PC-9 (cell line): ENCODE measurements around the gene PLEKHA4. TPM values are rescaled to one million over a fixed set of nuclear protein-coding genes. Genes with fewer than 3 reads are reported as not detected.

ENCODE experiments used
- BruUV-seq: library from RNA; stranded (reverse); fragments of 400-500 nt; replicated peaks from 2 replicates; lab custom pipeline; 2021; lab: Mats Ljungman, UMichigan
- CTCF ChIA-PET: fragments of 300-600 bp; sonication (Branson Sonifier 250); formaldehyde crosslinking; loops from one replicate; lab custom pipeline; 2022; ENCODE audit warnings: antibody characterized with exemption; lab: Charles Lee
- POLR2A ChIA-PET: fragments of 300-600 bp; sonication (Branson Sonifier 250); formaldehyde crosslinking; loops from one replicate; lab custom pipeline; 2022; ENCODE audit warnings: antibody characterized with exemption; ENCODE audit not compliant: unreplicated experiment; lab: Charles Lee
- DNase-seq, 2 experiments: peaks; one replicate each; pipeline versions ENCODE4 v3.0.0 to v3.0.0-alpha.2; 2015 to 2022; ENCODE audit warnings: mixed read lengths in 1 of 2
- H2AFZ ChIP-seq: fragments of 200-600 bp; sonication (generic); 2 replicates; pipeline ENCODE4 v1.8.1; 2017; ENCODE audit warnings: antibody characterized with exemption
- H3F3A ChIP-seq: fragments of 200-600 bp; sonication (generic); 2 replicates; pipeline ENCODE4 v1.8.1; 2017; ENCODE audit warnings: antibody characterized with exemption, mild to moderate bottlenecking, low read depth; ENCODE audit not compliant: insufficient read depth
- H3K27ac ChIP-seq: fragments of 200-600 bp; sonication (generic); 2 replicates; pipeline ENCODE4 v1.6.1; 2016; ENCODE audit warnings: mixed run types
- H3K27me3 ChIP-seq: fragments of 200-600 bp; sonication (generic); 2 replicates; pipeline ENCODE4 v1.6.1; 2016; ENCODE audit warnings: low read depth, mixed run types; ENCODE audit not compliant: insufficient read depth
- H3K36me3 ChIP-seq: fragments of 200-600 bp; sonication (generic); 2 replicates; pipeline ENCODE4 v1.6.1; 2016; ENCODE audit warnings: low read depth, mixed run types
- H3K4me1 ChIP-seq: fragments of 200-600 bp; sonication (generic); replicated peaks from 2 replicates; pipeline ENCODE4 v1.6.1; 2016; ENCODE audit warnings: mixed run types; ENCODE audit not compliant: insufficient read depth
- H3K4me2 ChIP-seq: fragments of 200-600 bp; sonication (generic); 2 replicates; pipeline ENCODE4 v1.6.1; 2017; ENCODE audit warnings: mixed run types
- H3K4me3 ChIP-seq: fragments of 200-600 bp; sonication (generic); 2 replicates; pipeline ENCODE4 v1.6.1; 2016; ENCODE audit warnings: mixed run types
- H3K79me2 ChIP-seq: fragments of 200-600 bp; sonication (generic); 2 replicates; pipeline ENCODE4 v1.6.1; 2017; ENCODE audit warnings: low read depth, mixed run types
- H3K9me2 ChIP-seq: fragments of 200-600 bp; sonication (generic); 2 replicates; pipeline ENCODE4 v1.8.1; 2017; ENCODE audit warnings: mild to moderate bottlenecking; ENCODE audit not compliant: insufficient read depth
- H3K9me3 ChIP-seq: fragments of 200-600 bp; sonication (generic); 2 replicates; pipeline ENCODE4 v1.8.1; 2016; ENCODE audit warnings: low read depth; ENCODE audit not compliant: insufficient read depth
- H4K20me1 ChIP-seq: fragments of 200-600 bp; sonication (generic); 2 replicates; pipeline ENCODE4 v1.8.1; 2017; ENCODE audit not compliant: insufficient read depth
- CTCF ChIP-seq: fragments of 200-600 bp; sonication (generic); conservative IDR thresholded peaks from 2 replicates; pipeline ENCODE4 v1.6.1; 2017; ENCODE audit warnings: mixed run types, antibody characterized with exemption, mild to moderate bottlenecking, moderate library complexity
- EZH2 ChIP-seq: fragments of 200-600 bp; sonication (generic); IDR thresholded peaks from 2 replicates; pipeline ENCODE4 v1.8.0; 2017; ENCODE audit warnings: antibody characterized with exemption, low read depth
- intact Hi-C: fragments of 100-400 bp; cut with micrococcal nuclease; formaldehyde crosslinking; loops from one replicate; pipeline ENCODE4 v1.10.0; 2022; ENCODE audit not compliant: unreplicated experiment
- total RNA-seq: library from RNA; stranded (reverse); gene quantifications from 2 replicates; pipeline ENCODE4 v1.2.3, GENCODE V29; 2021

The PLEKHA4 gene
- total RNA-seq, 1 experiment from 2014 or later: 0.79 TPM

- H3K9me2 ChIP-seq: no peaks in the 10 kb centered on the region
- H3K36me3 ChIP-seq: no peaks in the 10 kb centered on the region
- H2AFZ ChIP-seq: no peak overlapping the region
- no peak overlapping the region for H3K4me3 ChIP-seq
- CTCF ChIA-PET: interaction anchor here (1.2 to 1.4 kb wide), 3 partner anchors 40 to 174 kb away, joined by 5 to 8 read pairs (median 7); partner anchors contain the start of gene HSD17B14
- intact Hi-C loops: loop anchor here (5.0 kb wide), 1 partner anchor 196 kb away; the partner anchor contains the start of genes GYS1 and RUVBL2
- H3K4me2 ChIP-seq: no peak overlapping the region
- H3K4me1 ChIP-seq: peaks cover 8% of the 10 kb centered on the region
- no peak for DNase-seq
- POLR2A ChIA-PET: interaction anchor here (0.5 to 0.9 kb wide), 2 partner anchors 10 to 41 kb away, joined by 3 to 5 read pairs; no protein-coding TSS in a partner anchor
- no TSS peak for BruUV-seq
- H3K79me2 ChIP-seq: no peaks in the 10 kb centered on the region
- TF ChIP-seq EZH2 (no peak), CTCF (no peak)
- H3K27me3 ChIP-seq: no peaks in the 10 kb centered on the region
- H3F3A ChIP-seq: peaks cover 8% of the 10 kb centered on the region; the same call in 1 of the 2 replicates
- no peaks in the 10 kb centered on the region for H4K20me1 ChIP-seq
- no peaks in the 10 kb centered on the region for H3K9me3 ChIP-seq
- H3K27ac ChIP-seq: no peak overlapping the region
These were observed 71.9 kb downstream of the PLEKHA4 start for GRCh38 chr19:48796298-48797083.

- no peaks in the 10 kb centered on the region for H4K20me1 ChIP-seq
- 0 out of 2 replicates have a peak overlapping the region, but pooled peaks have one; percentile 11 for H3K27ac ChIP-seq
- intact Hi-C loops: loop anchor here (1.0 to 5.0 kb wide), 4 partner anchors 40 to 197 kb away; partner anchors contain the start of genes CA11, GYS1 and RUVBL2
- H3K9me3 ChIP-seq: no peaks in the 10 kb centered on the region
- H3K9me2 ChIP-seq: no peaks in the 10 kb centered on the region
- DNase-seq: no peak
- no peaks in the 10 kb centered on the region for H3K79me2 ChIP-seq
- no peaks in the 10 kb centered on the region for H3K36me3 ChIP-seq
- no peak overlapping the region for H3K4me2 ChIP-seq
- BruUV-seq: TSS peak; percentile 12
- no peak overlapping the region for H3K4me3 ChIP-seq
- H3K4me1 ChIP-seq: 0 out of 2 replicates have a peak, but pooled peaks cover 3% of the 10 kb centered on the region
- POLR2A ChIA-PET: interaction anchor here (0.6 to 0.9 kb wide), 2 partner anchors 42 to 44 kb away, joined by 3 to 5 read pairs; no protein-coding TSS in a partner anchor
- H2AFZ ChIP-seq: no peak overlapping the region
- TF ChIP-seq EZH2 (no peak), CTCF (no peak)
- no peaks in the 10 kb centered on the region for H3K27me3 ChIP-seq
- peaks cover 8% of the 10 kb centered on the region; the same call in 1 of the 2 replicates for H3F3A ChIP-seq
- CTCF ChIA-PET: interaction anchor here (0.5 to 1.4 kb wide), 12 partner anchors 11 to 736 kb away, joined by 3 to 12 read pairs (median 6); partner anchors contain the start of genes BCAT2, HSD17B14 and RUVBL2
These were observed 72.7 kb downstream of the PLEKHA4 start for GRCh38 chr19:48795685-48796070.

GRCh38 chr19:48795055-48795684, 73.2 kb downstream of the PLEKHA4 start:
- Histone ChIP-seq H3K4me2 (peak overlapping the region; percentile 78), H3K4me3 (peak overlapping the region; percentile 55), H3K4me1 (0 out of 2 replicates have a peak, but pooled peaks cover 3% of the 10 kb centered on the region), H3K9me3 (no peaks in the 10 kb centered on the region), H4K20me1 (no peaks in the 10 kb centered on the region), H3K36me3 (no peaks in the 10 kb centered on the region), H3F3A (peaks cover 8% of the 10 kb centered on the region; the same call in 1 of the 2 replicates), H2AFZ (peak overlapping the region; percentile 64), H3K27ac (peak overlapping the region; percentile 34), H3K9me2 (no peaks in the 10 kb centered on the region), H3K79me2 (no peaks in the 10 kb centered on the region), H3K27me3 (no peaks in the 10 kb centered on the region)
- TF ChIP-seq EZH2 (no peak), CTCF (peak; percentile 100)
- ChIA-PET CTCF (interaction anchor here (0.5 to 1.4 kb wide), 13 partner anchors 11 to 736 kb away, joined by 3 to 12 read pairs (median 6); partner anchors contain the start of genes BCAT2, HSD17B14 and RUVBL2), POLR2A (interaction anchor here (0.6 to 0.9 kb wide), 2 partner anchors 42 to 43 kb away, joined by 3 to 5 read pairs; no protein-coding TSS in a partner anchor)
- intact Hi-C loops: loop anchor here (1.0 to 5.0 kb wide), 4 partner anchors 40 to 197 kb away; partner anchors contain the start of genes CA11, GYS1 and RUVBL2
- BruUV-seq: no TSS peak
- peak; percentile 87 to 88 for DNase-seq
